ENCODE measurements around the gene TCF19.
"Not testable (repeated sequence)": the region's sequence is repeated elsewhere in the genome, so short reads cannot be mapped to it uniquely, and the experiment has no call there.

The TCF19 gene

DNA sequence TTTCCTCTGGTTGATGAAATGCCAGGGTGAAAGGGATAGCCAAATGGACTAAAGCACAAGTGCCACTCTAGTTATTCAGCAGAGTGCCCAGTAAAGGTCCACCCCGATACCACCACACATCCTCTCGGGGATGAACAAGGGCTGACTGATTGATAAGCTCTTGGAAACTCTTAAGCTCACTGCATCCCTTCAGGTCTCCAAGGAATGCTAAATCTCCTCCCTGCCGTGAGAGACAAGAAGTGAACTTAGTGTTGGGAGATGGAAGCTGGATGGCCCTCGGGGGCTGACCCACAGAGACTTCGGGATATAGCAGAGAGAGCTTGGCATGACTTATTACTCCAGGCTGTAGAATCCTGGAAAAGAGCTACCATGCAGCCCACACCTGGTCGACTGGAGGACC, 25.5 kb downstream of the TCF19 start:
- DNase-seq, result not testable (repeated sequence)

DNA sequence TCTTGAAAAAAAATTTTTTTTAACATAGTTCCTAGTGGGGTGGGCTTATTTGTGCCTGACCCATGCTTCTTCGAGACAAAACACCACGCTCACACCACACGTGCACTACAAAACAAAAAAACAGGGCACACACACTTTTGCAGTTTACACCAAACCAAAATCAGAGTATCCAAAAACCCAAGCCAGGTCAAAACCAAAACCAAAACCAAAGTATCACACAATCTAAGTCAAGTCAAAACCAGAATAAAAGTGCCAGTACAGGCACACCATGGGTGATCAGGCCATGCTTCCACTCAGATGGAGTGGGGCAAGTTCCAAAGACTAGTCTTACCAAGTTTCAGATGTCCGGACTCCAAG, 27.3 kb downstream of the TCF19 start:
- DNase-seq, result not testable (repeated sequence)

GRCh38 chr6:31186052-31186734, 27.8 kb downstream of the TCF19 start:
- no peak for DNase-seq

DNA sequence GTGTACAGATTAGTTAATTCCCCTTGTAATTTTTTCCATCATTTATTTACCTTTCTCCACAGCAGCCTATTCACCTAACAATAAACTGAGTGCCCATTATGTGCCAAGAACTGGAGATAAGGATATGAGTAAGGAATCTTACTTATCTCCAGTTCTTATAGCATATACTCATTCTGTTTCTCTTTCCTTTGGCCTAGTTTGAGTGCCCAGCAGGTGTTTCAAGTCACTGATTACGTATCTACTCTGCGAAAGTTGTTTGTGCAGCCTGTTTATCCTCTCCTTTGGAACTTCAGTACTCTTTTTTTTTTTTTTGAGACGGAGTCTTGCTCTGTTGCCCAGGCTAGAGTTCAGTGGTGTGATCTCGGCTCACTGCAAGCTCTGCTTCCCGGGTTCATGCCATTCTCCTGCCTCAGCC, 29.4 kb downstream of the TCF19 start:
- DNase-seq, result no peak

DNA sequence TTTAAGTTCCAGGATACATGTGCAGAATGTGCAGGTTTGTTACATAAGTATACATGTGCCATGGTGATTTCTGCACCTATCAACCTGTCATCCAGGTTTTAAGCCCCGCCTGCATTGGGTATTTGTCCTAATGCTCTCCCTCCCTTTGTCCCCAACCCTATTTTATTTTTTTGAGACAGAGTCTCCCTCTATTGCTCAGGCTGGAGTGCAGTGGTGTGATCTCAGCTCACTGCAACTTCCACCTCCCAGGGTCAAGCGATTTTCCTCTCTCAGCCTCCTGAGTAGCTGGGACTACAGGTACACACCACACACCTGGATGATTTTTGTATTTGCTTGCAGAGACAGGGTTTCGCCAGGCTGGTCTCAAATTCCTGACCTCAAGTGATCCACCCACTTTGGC, 30.8 kb downstream of the TCF19 start:
- not testable (repeated sequence) for DNase-seq

- no peak for DNase-seq
Observed at GRCh38 chr6:31190488-31190887, 32.1 kb downstream of the TCF19 start.

DNA sequence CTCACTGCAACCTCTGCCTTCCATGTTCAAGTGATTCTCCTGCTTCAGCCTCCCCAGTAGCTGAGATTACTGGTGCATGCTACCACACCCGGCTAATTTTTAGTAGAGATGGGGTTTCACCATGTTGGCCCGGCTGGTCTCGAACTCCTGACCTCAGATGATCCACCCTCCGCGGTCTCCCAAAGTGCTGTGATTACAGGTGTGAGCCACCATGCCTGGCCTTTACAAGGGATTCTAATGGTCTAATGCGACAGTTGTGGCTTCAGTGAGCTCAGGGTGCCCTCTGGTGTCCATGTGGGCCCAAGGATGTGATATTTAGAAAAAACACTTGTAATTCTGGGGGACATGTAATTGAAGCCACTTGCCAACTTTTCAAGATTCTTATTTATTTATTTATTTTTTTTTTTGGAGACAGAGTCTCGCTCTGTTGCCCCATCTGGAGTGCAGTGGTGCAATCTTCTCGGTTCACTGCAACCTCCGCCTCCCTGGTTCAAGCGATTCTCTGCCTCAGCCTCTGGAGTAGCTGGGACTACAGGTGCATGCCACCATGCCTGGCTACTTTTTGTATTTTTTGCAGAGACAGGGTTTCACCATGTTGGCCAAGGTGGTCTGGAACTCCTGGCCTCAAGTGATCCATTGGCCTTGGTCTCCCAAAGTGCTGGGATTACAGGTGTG, 34.2 kb downstream of the TCF19 start:
- peak; percentile 70 for DNase-seq

- DNase-seq, result no peak
Observed at GRCh38 chr6:31193206-31193605, 34.8 kb downstream of the TCF19 start.

GRCh38 chr6:31194061-31194834, 35.9 kb downstream of the TCF19 start:
- DNase-seq, result no peak

GRCh38 chr6:31195308-31195979, 37.1 kb downstream of the TCF19 start:
- DNase-seq, result not testable (repeated sequence)

DNA sequence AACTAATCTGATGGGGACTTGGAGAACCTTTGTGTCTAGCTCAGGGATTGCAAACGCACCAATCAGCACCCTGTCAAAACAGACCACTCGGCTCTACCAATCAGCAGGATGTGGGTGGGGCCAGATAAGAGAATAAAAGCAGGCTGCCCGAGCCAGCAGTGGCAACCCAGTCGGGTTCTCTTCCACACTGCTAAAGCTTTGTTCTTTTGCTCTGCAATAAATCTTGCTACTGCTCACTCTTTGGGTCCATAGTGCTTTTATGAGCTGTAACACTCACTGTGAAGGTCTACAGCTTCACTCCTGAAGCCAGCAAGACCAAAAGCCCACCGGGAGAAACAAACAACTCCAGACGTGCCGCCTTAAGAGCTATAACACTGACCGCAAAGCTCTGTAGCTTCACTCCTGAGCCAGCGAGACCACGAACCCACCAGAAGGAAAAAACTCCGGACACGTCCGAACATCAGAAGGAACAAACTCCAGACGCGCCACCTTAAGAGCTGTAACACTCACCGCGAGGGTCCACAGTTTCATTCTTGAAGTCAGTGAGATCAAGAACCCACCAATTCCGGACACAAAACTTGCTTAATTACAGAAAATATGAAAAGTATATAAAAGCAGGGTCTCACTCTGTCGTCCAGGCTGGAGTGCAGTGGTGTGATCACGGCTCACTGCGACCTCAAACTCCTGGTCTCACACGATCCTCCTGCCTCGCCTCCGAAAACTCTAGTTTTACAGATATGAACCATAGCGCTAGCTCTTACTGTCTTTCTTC, 38.0 kb downstream of the TCF19 start:
- not testable (repeated sequence) for DNase-seq

GRCh38 chr6:31197559-31198305, 39.3 kb downstream of the TCF19 start:
- DNase-seq, result peak; percentile 86

- not testable (repeated sequence) for DNase-seq
Observed at GRCh38 chr6:31199105-31199452, 40.7 kb downstream of the TCF19 start.

DNA sequence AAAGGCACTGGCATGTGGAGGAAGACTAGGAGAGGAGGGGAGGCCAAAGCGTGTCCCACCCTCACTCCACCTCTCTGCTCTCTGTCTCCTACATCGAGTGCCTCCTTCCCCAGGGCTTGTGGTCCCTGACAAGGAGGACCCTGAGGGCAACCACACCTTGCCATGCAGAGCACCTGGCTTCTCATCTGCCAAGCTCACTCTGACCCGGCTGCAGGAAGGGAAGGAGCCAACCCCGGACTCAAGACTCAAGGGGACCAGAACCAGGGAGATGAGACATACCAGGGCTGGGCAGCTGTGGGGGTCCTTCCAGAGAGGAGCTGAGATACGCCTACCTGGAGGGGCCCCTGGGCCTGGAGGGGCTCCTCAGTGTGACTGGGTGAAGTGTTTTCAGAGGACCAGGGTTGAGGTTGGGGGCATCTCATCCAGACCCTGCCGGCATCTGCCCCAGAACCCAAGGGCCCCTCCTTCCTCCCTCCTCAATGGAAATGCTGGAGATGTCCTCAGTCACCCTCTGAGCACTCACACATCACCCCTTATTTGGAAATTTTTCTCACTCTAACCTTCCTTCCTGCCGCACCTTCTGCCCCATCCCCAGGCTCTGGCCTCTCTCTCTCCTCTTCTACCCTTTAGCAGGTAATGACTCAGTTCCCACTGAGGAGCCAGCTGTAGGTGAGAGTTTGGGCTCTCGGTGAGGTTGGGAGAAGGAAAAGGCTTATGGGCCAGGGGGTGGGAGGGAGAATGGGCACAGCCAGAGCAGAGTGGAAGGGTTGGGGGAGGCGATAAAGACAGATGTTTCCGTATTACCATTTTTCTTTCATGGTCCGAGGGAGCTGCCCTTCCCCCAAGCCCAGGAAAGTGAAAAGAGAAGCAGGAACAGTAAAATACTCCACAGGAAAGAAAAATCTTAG, 44.1 kb downstream of the TCF19 start:
- no peak for DNase-seq

DNA sequence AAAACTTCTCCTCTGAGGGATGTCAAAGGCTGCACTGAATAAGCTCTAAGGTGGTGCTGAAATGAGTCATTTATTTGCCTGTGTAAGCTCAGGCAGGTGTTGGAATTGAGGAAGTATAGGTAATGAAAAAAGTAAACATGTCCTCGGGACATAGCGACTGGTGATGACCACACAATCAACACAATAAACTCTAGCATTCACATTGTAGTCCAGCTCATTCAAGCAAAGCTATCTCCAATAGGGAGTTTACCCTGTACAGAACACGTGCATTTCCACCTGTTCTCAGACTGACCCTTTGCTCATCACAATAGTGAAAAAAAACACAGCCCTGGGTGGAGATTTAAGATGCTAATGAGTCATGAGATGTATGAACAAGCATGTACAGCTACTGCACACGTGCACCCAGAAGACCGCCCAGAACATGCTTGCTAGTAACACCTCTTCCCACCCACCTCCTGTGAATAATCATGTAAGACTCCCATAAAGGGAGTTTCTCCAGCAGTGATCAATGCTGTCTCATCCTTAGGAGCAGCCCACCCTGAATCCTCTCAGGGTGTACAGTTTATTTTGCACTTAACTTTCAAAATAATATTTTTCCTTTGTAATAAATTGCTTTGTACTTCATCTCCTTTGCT, 45.1 kb downstream of the TCF19 start:
- DNase-seq, result no peak

GRCh38 chr6:31204751-31205145, 46.4 kb downstream of the TCF19 start:
- no peak for DNase-seq

DNA sequence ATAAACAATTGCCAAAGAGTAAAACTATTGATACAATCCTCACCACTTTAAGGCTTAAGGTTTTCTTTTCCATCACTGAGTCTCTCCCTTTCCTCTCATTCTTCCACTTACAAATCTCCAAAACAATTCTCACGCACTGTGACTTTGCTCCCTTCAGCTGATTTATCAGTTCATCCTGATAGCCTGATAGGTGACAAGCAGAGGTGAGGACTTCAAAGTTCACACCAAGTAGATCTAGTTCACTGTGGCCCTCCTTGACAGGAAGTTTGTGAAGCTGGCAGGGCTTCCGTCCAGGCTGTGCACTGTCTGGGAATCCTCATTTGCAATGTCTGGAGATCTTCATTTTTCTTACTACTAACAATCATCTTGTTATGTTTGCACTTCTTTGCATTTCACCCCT, 47.2 kb downstream of the TCF19 start:
- DNase-seq, result no peak

DNA sequence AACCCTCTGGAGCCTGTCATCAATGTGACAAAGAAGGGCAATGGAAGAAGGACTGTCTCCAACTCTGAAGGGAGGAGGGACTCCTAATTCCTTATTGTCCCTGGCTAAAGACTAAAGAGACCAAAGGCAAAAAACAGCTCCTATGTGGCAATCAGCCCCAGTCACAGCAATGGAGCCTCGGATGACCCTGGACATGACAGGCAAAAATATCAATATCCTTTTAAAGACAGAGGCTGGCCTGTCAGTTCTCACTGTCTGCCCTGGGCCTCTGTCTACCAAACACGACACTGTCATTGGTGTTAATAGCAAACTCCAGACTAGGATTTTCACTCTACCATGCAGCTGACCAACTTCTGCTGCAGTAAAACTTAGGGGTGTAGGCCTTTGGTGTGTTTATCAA, 50.1 kb downstream of the TCF19 start:
- DNase-seq, result no peak

DNA sequence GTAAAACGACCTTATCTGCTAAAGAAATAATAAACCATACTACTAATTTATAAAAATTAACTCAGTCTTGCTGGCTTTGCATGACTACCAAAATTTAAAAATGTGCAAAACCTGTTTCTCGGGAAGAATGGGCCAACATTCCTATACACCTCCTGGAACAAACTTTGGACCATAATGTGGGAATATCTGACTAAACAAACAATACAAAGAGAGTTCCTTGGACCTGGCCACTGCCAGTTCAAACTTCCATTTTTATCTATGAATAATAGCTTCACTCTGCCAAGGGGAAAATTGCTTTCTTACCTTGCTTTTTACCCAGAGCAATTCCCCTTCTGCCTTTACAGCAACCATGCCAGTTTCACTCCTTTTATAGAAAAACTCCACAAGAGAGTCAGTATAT, 50.7 kb downstream of the TCF19 start:
- DNase-seq, result no peak

DNA sequence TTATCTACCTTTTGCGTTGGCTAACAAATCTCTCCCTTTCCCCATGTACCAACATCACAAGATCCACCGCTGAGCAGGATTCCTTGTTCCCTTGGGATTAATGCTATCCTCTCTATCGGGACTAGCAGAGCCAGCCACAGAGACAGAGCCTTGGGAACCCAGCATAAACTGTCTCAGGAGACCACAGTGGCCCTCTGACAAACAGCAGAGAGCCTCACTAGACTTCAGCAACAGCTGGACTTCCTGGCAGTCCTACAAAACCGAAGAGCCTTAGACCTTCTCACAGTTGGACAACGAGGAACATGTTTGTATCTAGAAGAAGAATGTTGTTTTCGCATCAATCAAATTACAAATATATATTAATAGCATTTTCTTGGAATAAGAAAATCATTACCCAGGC, 51.7 kb downstream of the TCF19 start:
- no peak for DNase-seq

All from right forelimb (tissue), 1 donor.